Colonic mucosa (tissue), 4 donors: ENCODE measurements around the gene CASTOR1. TPM values are rescaled to one million over a fixed set of nuclear protein-coding genes. Genes with fewer than 3 reads are reported as not detected.

Experiments
- DNase-seq: peaks from one replicate; pipeline ENCODE4 v3.0.0-alpha.2; 2020
- H3K27ac ChIP-seq: fragments of 200-600 bp; one replicate; pipeline ENCODE4 v1.8.0; 2021
- H3K27me3 ChIP-seq: fragments of 200-600 bp; one replicate; pipeline ENCODE4 v1.8.0; 2021
- H3K36me3 ChIP-seq: fragments of 200-600 bp; one replicate; pipeline ENCODE4 v1.8.0; 2021
- H3K4me1 ChIP-seq: fragments of 200-600 bp; one replicate; pipeline ENCODE4 v1.8.0; 2021; ENCODE audit warnings: mild to moderate bottlenecking
- H3K4me3 ChIP-seq: fragments of 200-600 bp; one replicate; pipeline ENCODE4 v1.8.0; 2021
- H3K9ac ChIP-seq, 2 donors: one replicate each; pipeline ENCODE4 v1.7.0; 2013; ENCODE audit warnings: control low read depth in 2 of 2, low read depth in 2 of 2, low read length in 2 of 2
- H3K9me3 ChIP-seq: fragments of 200-600 bp; one replicate; pipeline ENCODE4 v1.8.0; 2021
- intact Hi-C: fragments of 100-400 bp; cut with DNase I; formaldehyde crosslinking; loops from one replicate; pipeline ENCODE4 v1.14.1; 2022
- total RNA-seq, 2 donors: library from RNA; stranded (reverse); fragmentation: NEBNext Ultra II Directional in 1 of 2; extraction: Animal tissue kit (Norgen Biotek cat#: 25700) in 1 of 2; gene quantifications; one replicate each; pipeline ENCODE4 v1.2.1, GENCODE V29; 2021
- TF ChIP-seq, protein P1 (sequence below): fragments of 200-600 bp; IDR thresholded peaks from one replicate; pipeline ENCODE4 v1.8.0; 2022; ENCODE audit warnings: antibody characterized with exemption, mild to moderate bottlenecking
- donor health status: healthy.
- donor health status: DM: no; HTN: no; CAD: no.
- donor health status: DM: no; HTN: no; CAD: no.

Gene CASTOR1
- total RNA-seq, 2 donors from 2014 or later = 4.5 to 5.0 TPM

DNA sequence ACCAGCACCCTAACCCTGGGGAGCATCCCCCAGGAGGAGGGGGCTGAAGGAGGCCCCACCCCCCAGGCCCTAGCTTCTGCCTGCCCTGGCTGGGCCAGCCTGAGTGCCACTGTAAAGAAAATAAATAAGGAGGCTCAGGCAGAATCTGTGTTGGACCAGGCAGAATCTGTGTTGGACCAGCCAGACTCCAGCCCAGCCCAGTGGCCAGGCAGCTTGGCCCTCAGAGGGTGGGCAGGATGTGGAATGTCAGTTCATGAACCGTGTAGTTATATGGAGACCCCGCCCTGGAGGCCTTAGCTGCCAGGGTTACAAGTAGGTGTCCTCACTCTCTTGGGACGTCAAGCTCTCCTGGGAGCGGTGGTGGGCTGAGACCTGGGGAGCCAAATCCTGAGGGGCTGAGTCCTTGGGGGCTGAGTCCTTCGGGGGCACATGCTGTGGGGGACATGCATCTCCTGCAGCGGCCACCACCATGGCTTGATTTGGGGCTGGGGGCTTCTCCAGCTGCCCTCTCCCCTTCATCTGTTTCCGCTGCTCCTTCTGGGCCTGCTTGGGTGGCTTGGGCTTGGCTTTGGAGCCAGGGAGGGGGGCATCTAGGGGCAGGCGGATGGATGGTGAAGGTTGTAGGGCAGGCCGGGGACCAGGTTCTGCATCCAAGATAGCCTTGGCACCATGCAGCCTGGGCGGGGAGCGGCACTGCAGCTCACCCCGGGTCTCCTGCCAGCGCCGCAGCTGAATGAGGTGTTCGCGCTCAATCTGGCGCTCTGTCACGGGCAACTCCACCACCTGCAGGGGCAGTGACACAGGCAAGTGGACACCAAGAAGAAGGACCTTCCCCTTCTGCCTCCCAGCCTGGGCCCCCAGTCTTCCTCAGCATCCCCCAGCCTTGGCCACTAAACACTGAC is 3.0 kb upstream of the CASTOR1 start:
- TF ChIP-seq, protein P1, sequence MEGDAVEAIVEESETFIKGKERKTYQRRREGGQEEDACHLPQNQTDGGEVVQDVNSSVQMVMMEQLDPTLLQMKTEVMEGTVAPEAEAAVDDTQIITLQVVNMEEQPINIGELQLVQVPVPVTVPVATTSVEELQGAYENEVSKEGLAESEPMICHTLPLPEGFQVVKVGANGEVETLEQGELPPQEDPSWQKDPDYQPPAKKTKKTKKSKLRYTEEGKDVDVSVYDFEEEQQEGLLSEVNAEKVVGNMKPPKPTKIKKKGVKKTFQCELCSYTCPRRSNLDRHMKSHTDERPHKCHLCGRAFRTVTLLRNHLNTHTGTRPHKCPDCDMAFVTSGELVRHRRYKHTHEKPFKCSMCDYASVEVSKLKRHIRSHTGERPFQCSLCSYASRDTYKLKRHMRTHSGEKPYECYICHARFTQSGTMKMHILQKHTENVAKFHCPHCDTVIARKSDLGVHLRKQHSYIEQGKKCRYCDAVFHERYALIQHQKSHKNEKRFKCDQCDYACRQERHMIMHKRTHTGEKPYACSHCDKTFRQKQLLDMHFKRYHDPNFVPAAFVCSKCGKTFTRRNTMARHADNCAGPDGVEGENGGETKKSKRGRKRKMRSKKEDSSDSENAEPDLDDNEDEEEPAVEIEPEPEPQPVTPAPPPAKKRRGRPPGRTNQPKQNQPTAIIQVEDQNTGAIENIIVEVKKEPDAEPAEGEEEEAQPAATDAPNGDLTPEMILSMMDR = no peak

DNA sequence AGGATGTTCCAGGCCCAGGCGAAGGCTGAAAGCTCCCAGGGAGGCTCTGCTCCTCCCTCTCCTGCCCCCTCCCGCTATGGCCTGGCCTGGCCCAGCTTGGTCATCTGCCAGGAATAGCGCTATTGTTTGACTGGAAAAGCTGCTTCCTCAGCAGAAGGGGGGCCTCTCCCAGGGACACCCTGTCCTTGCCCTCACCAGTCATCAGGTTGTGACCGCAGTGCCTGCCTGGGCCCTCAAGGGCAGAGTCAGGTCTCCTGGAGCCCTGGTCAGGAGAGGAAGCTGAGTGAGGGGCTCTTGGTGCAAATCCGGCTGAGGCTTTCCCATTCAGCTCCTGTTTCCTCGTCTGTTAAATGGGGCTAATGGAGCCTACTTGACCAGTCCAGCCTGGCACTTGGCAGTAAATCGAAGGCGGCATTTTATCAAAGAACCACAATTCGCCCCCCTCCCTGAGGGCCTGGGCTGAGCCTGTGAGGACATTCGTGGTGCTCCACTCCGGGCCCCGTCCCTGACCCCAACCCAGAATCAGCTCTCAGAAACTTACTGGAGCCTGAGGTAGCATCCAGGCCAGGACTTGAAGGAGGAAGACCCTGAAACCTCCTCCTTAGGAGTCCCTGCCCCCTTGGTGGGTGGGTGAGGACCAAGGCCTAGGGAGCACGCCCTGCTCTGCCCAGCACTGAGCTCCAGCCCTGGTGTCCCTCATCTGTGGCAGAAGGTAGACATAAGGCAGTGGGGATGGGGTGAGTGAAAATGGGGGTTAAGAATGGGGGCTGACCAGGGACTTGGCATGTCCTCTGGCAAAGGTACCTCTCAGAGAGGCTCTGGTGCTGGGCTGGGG is 2.0 kb upstream of the CASTOR1 start:
- no peaks in the 10 kb centered on the region for H3K9me3 ChIP-seq
- peak overlapping the region in 1 of 2 donors; percentile 28 for H3K9ac ChIP-seq
- peaks cover 7% of the 10 kb centered on the region for H3K36me3 ChIP-seq

More for the DNA sequence above, 3.0 kb upstream of the CASTOR1 start:
- Histone ChIP-seq H3K27ac (no peak overlapping the region), H3K36me3 (peaks cover 7% of the 10 kb centered on the region), H3K9me3 (no peaks in the 10 kb centered on the region), H3K27me3 (no peaks in the 10 kb centered on the region), H3K9ac (no peak overlapping the region), H3K4me1 (peaks cover 13% of the 10 kb centered on the region), H3K4me3 (no peak overlapping the region)
- intact Hi-C loops = no loop called here
- DNase-seq = no peak

DNA sequence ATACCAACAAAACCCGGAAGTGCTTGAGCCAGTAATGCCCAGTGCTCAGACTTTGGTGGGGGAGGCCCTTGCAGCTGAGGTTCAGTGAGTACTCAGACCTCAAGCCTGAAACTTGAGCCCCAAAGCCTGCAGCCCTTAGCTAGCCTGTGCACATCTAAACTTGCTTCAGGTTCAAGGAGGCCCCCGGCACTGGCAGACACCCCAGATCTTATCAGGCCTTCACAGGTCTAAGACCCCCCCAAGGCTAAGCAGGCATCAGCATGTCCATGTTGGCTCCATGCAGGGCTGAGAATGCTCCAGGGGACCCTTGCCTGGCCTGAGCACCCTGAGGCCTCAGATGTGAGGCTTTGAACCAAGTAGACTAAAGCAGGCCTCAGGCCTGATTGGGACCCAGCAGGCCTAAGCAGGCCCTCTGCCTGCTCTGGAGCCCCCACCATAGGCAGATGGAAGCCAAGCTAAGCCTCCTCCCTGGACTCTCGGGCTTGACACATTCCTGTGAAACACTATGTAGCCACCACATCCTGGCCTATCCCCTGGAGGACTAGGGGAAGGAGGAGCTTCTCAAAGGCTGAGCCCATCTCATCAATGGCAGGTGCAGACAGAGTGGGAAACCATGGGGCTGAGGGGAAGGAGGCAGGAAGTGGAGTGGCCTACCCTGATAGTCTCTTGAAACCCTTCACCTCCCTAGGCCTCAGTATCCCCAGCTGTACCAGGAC is 1.2 kb upstream of the CASTOR1 start:
- Histone ChIP-seq H3K27me3 (no peaks in the 10 kb centered on the region), H3K4me1 (peaks cover 13% of the 10 kb centered on the region), H3K9ac (peak overlapping the region; percentile 55 to 60), H3K4me3 (peak overlapping the region; percentile 91), H3K27ac (peak overlapping the region; percentile 58), H3K9me3 (no peaks in the 10 kb centered on the region), H3K36me3 (peaks cover 7% of the 10 kb centered on the region)
- no peak for DNase-seq
- intact Hi-C loops = no loop called here
- TF ChIP-seq, protein P1 = no peak

More for the DNA sequence above, 2.0 kb upstream of the CASTOR1 start:
- intact Hi-C loops = no loop called here
- Histone ChIP-seq H3K4me3 (no peak overlapping the region), H3K27me3 (no peaks in the 10 kb centered on the region), H3K27ac (peak overlapping the region; percentile 58), H3K4me1 (peaks cover 13% of the 10 kb centered on the region)
- peak; percentile 70 for DNase-seq
- TF ChIP-seq, protein P1 = no peak

DNA sequence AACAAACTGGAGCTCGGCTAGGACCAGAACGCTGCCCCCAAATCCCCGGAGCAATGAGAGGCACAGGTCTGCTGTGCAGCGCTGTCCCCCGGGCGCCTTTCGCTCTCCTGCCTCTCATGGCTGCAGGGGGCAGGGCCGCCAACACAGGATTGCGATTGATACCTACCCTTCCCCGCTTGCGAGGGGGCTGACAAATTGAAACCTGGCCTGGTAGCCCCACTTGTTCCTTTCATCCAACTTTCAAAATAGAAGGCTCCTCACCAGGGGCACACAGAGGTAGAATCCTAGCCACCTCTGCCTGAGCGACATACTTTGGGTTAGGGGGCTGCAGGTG is 642 bp upstream of the CASTOR1 start:
- peaks cover 13% of the 10 kb centered on the region for H3K4me1 ChIP-seq
- TF ChIP-seq, protein P1 = no peak
- no peaks in the 10 kb centered on the region for H3K27me3 ChIP-seq
- no peaks in the 10 kb centered on the region for H3K9me3 ChIP-seq
- peaks cover 7% of the 10 kb centered on the region for H3K36me3 ChIP-seq
- no peak for DNase-seq
- peak overlapping the region; percentile 55 to 60 for H3K9ac ChIP-seq
- H3K4me3 ChIP-seq = peak overlapping the region; percentile 91
- H3K27ac ChIP-seq = peak overlapping the region; percentile 58
- intact Hi-C loops = loop anchor here (2.0 kb wide), 1 partner anchor 67 kb away; the partner anchor contains the start of genes CCDC157 and SF3A1
